ENCODE results near the gene TRPM8. TPM values are rescaled to one million over a fixed set of nuclear protein-coding genes. Genes with fewer than 3 reads are reported as not detected.
"Not testable (repeated sequence)": the region's sequence is repeated elsewhere in the genome, so short reads cannot be mapped to it uniquely, and the experiment has no call there.

The TRPM8 gene
- total RNA-seq, 1 donor from 2014 or later, result not detected

DNA sequence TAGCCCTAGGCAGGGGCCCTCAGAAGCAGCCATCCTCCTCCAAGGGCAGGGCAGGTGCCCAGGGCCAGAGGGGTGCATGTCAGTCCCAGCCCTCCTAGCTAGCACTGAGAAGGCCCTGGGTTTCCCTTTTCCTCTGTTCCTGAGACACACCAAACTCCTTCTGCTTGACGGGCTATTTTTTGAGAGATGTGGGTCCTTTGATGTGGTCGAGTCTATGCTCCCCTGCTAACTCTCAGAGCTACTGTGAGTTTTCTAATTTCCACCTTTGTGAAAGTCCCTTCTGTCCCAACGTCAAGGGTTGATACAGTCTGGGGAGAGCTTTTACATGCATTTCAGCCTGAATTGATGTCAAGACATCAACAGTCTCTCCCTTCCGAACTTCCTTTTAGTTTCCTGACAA is 51.4 kb downstream of the TRPM8 start:
- intact Hi-C loops (cut with DNase I), result no loop called here
- ATAC-seq, result no peak

DNA sequence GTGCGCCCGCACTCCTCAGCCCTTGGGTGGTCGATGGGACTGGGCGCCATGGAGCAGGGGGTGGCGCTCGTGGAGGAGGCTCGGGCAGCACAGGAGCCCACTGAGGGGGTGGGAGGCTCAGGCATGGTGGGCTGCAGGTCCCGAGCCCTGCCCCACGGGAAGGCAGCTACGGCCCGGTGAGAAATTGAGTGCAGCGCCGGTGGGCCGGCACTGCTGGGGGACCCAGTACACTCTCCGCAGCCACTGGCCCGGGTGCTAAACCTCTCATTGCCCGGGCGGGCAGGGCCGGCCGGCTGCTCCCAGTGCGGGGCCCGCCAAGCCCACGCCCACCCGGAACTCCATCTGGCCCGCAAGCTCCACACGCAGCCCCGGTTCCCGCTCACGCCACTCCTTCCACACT is 55.3 kb downstream of the TRPM8 start:
- ATAC-seq; DNase-seq (ENCODE audit: missing footprints): not testable (repeated sequence)
- intact Hi-C loops (cut with DNase I), result loop anchor here (10.0 kb wide), 1 partner anchor 572 kb away; no protein-coding TSS in a partner anchor

More for the DNA sequence above, 51.4 kb downstream of the TRPM8 start:
- no peak for DNase-seq (ENCODE audit: missing footprints)

DNA sequence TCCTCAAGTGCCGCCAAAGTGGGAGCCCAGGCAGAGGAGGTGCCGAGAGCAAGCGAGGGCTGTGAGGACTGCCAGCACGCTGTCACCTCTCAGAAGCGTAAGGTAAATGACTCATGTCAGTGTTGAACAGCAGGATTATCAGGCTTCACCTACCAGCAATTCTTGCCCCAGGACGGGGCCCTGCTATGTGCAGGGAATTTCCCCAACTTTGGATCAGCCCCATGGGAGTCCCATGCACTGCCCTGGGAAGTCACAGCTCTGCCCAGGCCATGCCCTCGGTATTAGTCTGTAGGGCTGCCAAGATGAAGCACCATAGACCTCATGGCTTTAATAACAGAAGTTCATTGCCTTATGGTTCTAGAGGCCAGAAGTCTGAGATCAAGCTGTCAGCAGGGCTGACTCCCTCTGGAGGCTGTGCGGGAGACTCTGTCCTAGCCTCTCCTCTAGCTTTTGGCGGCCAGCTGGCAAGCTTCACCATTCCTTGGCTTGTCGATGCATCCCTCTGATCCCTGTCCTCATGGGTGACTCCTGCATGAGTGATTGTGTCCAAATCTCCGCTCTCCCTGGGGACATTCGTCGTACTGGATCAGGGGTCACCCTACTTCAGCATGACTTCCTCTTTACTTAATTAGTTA is 55.9 kb downstream of the TRPM8 start:
- DNase-seq (ENCODE audit: missing footprints), result no peak
- intact Hi-C loops (cut with DNase I), result loop anchor here (10.0 kb wide), 1 partner anchor 572 kb away; no protein-coding TSS in a partner anchor
- peak; percentile 66 for ATAC-seq

DNA sequence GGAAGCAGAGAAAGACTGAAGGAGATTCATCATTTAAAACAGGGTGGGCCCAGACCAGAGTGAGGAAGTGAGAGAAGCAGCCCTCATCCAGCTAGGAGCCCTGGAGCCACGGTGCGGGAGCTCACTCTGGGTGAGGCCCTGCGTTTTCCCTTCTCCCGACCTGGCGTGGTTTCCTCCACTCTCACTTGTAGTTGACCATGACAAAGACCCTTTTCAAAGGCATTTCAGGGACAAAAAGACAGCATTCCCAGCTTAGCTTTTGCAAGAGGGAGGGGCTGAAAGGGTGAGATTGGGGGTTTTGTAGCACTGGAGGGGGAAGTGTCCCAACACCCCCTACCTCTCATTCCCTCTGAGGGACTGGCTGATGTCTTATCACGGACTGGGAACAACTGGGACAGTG is 56.6 kb downstream of the TRPM8 start:
- DNase-seq (ENCODE audit: missing footprints) (no peak), ATAC-seq (peak; percentile 41)
- intact Hi-C loops (cut with DNase I), result loop anchor here (10.0 kb wide), 1 partner anchor 571 kb away; no protein-coding TSS in a partner anchor

DNA sequence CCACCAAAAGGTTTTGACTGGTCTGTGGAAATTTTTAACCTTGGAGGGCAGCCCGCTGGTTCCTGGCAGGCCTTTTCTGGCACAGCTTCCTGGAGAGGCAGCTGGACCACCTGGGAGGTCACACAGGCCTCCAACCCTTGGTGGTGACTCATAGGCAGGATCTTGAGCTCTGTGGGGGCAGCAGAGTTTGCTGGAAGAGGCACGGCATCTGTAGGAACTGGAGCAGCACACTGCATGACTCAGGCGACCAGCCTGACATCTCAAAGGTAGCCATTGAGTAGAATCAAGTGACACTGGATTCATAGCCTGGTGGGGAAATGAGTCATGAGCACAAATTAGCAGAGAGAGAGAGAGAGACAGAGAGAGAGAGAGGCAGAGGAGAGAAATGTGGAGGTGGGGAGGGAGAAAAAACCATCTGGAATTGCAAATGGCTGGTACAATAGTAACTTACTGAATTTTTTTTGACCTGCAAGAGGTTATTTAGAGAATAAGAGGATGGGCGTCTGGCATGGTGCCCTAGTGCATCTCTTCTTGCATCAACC is 57.4 kb downstream of the TRPM8 start:
- no peak for DNase-seq (ENCODE audit: missing footprints)
- intact Hi-C loops (cut with DNase I), result loop anchor here (10.0 kb wide), 1 partner anchor 570 kb away; no protein-coding TSS in a partner anchor
- no peak for ATAC-seq

DNA sequence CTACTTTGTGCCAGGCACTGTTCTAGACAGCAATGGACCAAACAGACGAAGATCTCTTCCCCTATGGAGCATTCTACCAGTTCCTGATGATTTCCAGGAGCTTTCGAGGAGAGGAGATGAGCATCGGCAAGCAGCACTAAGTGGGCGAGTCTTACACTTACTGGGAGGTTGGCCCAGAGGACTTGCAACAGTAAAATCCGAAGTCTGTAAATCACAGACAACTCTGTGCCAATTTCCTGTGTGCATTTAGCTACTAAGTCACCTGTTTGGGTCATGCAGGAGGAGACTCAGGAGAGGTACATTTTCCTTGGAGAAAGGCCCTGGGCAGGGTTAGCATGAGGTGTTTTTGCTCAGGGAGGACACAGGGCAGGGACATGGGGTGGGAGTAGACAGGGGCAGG is 58.9 kb downstream of the TRPM8 start:
- no peak for DNase-seq (ENCODE audit: missing footprints)
- intact Hi-C loops (cut with DNase I), result loop anchor here (10.0 kb wide), 1 partner anchor 569 kb away; no protein-coding TSS in a partner anchor
- ATAC-seq, result no peak

DNA sequence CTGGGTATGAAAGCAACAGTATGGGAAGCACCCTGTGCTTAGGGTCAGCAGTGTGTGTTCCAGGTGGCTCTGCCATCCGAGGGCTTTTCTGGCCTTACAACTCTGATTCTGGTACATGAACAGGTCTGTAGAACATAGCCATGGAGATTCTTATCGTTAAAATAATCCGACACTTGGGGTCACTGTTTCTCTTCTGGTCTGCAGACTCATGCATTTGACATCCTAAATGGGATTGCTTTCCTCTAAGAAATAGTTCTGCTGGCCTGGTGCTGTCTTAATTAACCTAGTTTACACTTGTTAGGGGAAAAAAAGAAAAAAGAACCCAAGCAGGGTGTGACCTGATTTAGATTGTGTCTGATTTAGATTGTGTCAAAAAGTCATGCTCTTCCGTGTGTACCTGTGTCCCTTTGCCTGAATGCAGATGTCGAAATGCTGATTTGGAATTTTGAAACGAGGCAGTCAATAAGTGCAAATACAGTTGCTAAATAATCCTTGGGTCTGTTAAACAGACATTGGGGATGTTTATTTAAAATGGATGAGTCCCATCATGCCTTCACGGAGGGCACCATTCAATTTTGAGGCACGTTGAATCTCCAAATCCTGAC is 59.6 kb downstream of the TRPM8 start:
- no peak for ATAC-seq
- intact Hi-C loops (cut with DNase I), result loop anchor here (10.0 kb wide), 1 partner anchor 568 kb away; no protein-coding TSS in a partner anchor
- no peak for DNase-seq (ENCODE audit: missing footprints)

DNA sequence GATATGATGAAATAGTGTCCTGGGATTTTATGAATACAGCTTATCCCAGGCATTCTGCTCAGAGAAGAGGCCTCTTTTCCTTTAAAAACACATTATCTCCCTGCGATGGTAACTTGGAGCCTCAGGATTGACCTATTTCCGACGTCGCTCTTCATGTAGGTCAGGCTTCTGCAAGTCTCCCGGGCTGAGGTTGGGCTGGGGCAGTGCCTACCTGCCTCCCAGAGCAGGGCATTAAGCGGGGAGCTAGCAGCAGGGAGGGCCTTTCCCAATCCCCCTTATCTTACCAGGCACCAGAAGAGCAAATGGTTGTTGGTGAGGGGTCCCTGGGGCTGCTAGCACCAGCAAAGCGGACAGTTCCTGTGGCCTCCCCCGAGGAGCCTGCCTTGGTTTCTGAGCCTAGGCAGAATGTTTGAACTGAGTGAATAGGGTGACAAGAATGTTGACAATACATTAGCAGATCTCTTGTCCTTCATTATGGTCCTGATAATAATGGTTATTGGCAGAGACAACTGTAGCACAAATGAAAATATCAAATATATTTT is 60.2 kb downstream of the TRPM8 start:
- DNase-seq (ENCODE audit: missing footprints) (no peak), ATAC-seq (no peak)
- intact Hi-C loops (cut with DNase I), result loop anchor here (10.0 kb wide), 1 partner anchor 567 kb away; no protein-coding TSS in a partner anchor

DNA sequence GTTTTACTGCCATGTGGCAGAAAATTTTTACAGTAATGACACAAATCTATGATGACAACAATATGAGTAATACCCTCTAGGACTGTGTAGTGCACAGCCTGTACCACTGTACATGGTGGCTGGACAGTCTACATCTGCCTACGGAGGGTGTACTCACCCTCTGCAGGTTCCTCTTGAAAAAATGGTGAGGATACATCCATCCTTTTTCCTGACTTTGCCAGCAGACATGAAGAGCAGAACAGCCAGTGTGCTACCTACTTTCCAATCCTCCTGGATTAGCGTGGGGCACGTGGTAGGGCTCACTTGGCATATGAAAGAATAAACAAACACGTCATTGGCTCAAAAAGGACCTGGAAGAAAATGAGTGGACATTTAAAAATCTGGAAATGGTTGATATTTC is 62.6 kb downstream of the TRPM8 start:
- no peak for ATAC-seq
- no peak for DNase-seq (ENCODE audit: missing footprints)
- intact Hi-C loops (cut with DNase I), result loop anchor here (10.0 kb wide), 1 partner anchor 565 kb away; no protein-coding TSS in a partner anchor

DNA sequence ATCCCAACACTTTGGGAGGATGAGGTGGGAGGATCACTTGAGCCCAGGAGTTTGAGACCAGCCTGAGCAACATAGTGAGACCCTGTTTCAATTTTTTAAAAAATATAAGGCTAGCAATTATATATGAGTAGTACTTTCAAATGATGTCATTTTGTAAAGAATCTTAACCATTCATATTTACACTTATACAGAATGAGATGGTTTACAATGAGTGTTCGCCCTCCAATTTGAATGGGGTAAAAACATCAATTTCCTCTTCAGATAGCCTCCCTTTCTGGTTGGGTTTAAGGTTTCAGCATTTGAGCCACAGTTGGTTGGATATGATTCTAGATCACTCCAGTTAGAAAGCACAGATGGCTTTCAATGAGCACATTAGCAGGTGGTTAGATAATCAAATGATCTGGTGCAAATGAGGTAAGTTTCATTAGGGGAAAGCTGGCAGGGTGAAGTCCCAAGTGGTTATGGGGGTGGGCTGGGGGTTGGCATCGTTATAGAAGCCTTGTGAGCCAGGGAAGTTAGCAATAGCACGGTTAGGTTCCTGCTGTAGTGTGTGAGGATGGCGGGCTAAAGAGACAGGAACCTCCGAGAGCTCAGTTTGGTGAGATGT is 63.9 kb downstream of the TRPM8 start:
- intact Hi-C loops (cut with DNase I), result no loop called here
- no peak for ATAC-seq
- no peak for DNase-seq (ENCODE audit: missing footprints)

DNA sequence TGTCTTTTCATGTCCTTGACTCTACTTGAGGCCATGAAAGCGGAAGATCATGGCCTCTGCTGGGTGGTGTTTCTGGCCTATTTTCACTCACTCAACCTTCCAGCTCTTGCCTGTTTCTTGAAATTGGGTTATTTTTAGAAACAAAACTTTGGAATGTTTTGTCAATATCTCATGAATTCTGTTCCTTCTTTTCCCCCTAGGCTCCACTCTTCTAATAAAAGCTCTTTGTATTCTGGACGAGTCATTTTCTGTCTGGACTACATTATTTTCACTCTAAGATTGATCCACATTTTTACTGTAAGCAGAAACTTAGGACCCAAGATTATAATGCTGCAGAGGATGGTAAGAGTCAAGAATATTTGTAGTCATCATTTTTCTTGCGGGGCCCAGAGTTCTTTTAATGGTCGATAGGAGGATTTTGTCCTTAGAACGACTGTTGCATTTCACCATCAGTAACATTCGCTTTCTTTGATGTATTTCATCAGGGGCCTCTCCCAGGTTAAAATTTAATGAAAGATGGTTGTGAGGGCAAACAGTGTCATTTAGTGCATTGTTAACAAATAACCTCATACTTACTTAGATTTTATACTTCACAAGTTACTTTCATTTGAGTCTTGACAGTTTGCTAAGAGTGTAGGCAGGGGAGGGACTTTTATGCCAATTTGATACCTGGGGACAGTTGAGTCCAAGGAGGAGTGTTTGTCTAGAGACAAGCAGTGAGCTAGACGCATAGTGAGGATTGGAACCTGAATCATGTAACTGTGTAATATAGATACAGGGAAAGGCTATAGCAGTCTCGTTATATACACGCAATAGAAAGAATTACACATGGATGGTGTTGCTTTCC is 64.6 kb downstream of the TRPM8 start:
- ATAC-seq (no peak), DNase-seq (ENCODE audit: missing footprints) (no peak)
- intact Hi-C loops (cut with DNase I), result no loop called here

DNA sequence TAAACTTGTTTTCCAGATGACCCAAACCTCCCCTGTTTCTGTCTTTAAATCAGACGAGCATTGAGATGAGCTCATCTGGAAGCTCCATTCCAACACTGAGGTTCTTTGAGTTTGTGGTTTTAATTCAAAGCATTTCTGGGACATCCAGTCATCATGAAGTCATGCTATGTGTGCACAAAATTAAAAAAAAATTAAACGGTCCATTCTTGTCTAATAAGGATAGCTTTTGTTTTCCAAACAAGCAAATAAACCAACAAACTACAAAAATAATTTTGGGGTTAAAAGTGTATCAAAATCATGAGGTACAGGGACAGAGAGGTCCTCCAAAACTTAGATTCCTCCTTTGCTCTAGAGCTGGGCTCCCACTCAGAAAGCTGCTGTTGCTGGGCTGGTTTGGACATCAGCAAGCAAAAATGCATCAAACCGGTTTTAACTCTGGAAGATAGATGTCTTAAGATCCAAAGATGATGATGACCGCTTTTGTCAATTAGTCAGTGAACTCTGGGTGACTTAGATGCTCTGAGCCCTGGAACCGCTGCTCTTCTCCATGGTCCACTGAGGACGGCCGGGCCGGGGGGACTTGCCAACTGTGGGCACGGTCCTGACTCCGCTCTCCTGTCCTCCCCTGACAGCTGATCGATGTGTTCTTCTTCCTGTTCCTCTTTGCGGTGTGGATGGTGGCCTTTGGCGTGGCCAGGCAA is 65.4 kb downstream of the TRPM8 start:
- intact Hi-C loops (cut with DNase I), result no loop called here
- DNase-seq (ENCODE audit: missing footprints) (no peak), ATAC-seq (no peak)

DNA sequence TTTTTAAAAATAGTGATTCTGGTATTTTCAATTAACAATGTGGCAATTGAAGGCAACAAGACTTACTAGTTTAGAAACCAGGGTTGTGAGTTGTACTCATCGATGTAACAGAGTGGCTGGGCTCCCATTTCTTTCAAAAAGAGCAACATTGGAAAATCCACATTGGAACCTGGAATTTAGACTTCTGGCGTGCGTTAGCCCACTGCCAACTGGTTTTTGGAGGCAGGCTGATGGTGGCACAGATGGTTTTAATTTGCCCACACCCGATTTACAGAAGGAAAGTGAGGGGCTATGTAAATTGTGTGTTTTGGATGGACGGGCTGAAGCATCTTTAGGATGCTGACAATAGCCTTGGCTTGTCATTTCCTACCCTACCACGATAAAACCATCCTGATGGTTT is 66.3 kb downstream of the TRPM8 start:
- ATAC-seq (no peak), DNase-seq (ENCODE audit: missing footprints) (no peak)
- intact Hi-C loops (cut with DNase I), result no loop called here

DNA sequence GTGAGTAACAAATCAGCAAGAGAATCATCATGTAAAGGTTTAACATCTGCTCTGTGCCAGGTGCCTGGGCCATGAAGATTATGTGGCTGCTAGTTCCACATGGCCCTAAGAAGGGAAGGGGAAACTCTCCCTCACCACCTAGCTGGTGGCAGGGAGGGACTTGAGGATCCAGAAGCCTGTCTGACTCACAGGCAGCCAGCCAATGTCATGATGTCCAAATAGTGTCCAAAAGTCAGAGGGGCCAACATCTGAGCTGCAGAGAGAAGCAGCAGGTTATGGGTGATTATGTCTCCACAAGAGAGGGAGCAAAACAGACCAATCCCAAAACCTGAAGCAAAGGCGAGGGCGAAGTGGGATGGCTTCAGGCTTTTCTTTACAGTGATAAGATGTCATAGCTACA is 71.4 kb downstream of the TRPM8 start:
- DNase-seq (ENCODE audit: missing footprints), result no peak
- intact Hi-C loops (cut with DNase I), result no loop called here
- ATAC-seq, result no peak

DNA sequence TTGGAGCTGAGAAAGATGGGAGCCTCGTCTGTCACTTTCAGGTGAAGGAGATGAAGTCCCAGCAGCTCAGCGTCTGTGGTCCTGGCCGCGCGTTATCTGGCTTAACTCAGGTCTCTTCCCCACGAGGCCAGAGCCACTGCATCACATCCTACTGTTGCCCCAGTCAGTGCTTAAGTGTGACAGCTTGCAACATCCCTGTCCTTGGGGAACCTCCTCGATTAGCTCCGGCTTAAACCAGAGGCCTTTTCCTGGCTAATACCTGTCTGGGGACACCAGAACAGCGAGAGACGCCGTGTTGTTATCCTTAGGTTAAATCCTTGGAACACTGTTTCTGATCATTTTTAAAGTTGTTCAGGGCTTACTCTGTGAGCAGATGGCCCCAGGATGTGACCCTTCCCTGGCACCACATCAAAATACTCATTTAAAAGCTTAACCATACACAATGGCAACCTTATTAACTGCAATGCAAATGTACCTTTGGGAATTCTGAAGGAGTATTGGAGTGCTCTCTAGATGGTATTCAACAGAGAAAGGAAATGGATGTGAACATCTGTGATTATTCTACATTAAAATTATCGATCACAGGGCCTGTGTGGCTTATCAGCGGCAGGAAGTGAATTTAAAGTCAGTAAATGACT is 72.2 kb downstream of the TRPM8 start:
- no peak for ATAC-seq
- DNase-seq (ENCODE audit: missing footprints), result no peak
- intact Hi-C loops (cut with DNase I), result no loop called here

DNA sequence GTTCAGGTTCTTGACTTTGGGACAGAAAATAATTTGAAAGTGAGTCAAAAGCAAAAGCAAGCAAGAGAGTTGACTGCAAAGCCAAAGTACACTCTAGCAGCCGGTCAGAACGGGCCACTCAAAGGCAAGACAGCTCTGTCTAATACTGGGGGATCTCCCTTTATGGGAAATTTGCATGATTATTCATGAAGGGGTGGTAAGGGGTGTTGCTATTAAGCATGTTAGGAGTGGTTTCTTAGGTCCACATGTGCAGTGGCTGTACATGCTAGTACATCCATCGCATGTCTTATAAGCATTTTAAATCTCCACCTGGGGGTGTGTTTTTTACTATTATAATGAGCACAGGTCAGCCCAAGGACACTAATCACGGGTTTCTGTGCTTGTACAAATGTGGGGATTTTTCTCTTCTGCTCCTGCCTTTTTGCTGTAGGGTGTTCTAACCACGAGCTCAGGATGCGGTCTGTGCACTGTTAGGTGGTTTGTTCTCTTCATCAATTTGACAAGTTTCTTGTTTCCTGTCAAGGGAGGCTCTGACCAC is 73.2 kb downstream of the TRPM8 start:
- intact Hi-C loops (cut with DNase I), result no loop called here
- ATAC-seq (no peak), DNase-seq (ENCODE audit: missing footprints) (no peak)

DNA sequence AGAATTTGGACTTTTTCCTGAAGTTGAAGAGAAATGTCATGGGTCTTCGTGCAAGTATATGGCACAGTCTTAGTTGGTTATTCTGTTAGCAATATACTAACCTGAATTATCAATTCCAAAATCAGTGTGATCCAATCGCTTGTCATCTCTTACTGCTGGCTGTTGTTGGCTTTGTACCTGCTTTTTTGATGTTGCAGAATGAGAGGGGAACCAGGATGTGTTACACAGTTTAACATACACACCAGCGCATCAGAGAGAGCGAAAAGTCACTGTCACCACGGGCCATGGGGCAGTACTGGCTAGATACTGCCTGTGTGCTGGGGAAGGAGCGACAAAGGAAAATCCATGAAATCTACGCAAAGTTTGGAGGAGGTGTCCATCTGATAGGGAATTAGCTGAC is 74.0 kb downstream of the TRPM8 start:
- intact Hi-C loops (cut with DNase I), result no loop called here
- DNase-seq (ENCODE audit: missing footprints) (no peak), ATAC-seq (no peak)

Data from Right ventricle myocardium inferior (tissue), 1 donor.